Mesenteric fat pad (tissue), 1 donor: ENCODE measurements around the gene INCA1. TPM values are rescaled to one million over a fixed set of nuclear protein-coding genes. Genes with fewer than 3 reads are reported as not detected.

Source experiments
- DNase-seq: peaks from one replicate; pipeline ENCODE4 v3.0.0-alpha.2; 2020; ENCODE audit warnings: low spot score
- total RNA-seq: library from RNA; stranded (reverse); fragmentation: NEBNext Ultra II Directional; extraction: Animal tissue kit (Norgen Biotek cat#: 25700); gene quantifications from one replicate; pipeline ENCODE4 v1.2.1, GENCODE V29; 2021
- donor health status: DM: yes; HTN: yes; CAD: no.

INCA1 gene
- total RNA-seq, 1 donor from 2014 or later, result 0.71 TPM

GRCh38 chr17:5011928-5012327, 14.6 kb upstream of the INCA1 start:
- no peak for DNase-seq

GRCh38 chr17:5003214-5003867, 6.0 kb upstream of the INCA1 start:
- DNase-seq, result no peak

DNA sequence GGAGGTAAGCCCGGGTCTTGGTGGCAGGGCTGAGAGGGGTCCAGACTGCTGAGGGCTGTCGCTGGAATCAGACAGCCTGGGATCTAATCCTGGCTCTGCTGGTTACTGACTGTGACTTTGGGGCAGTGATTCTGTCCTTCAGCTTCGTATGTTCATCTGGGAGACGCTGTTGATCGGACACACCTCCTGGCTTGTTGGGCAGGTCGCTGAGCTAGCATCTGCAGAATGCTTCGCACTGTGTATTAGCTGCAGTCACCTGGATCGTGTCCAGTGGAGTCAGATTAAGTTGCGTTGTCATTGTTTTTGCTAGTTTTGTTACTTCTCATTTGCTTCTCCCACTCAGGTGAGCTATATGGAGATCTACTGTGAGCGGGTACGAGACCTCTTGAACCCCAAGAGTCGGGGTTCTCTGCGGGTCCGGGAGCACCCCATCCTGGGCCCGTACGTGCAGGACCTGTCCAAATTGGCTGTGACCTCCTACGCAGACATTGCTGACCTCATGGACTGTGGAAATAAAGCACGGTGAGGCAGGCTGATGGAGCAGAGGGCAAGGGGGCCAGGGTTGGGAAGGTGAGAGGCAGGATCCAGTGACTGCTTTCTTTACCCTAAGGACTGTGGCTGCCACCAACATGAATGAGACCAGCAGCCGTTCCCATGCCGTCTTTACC, 4.9 kb upstream of the INCA1 start:
- DNase-seq, result no peak

DNA sequence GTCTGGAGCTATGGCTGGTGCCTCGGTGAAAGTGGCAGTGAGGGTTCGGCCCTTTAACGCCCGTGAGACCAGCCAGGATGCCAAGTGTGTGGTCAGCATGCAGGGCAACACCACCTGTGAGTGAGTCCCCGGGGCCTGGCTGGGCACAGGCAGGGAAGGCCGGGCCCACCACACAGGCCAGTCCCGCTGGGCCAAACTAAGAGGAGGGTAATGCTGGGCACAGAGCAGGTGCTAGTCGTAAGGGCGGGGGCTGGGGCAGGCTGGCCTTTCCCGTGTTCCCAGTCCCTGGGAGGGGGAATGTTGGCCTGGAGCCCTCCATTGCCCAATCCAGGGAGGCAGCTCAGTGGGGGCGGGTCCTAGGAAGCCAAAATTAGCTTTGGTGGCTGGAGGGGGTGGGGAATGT, 2.9 kb upstream of the INCA1 start:
- DNase-seq, result no peak

GRCh38 chr17:4999430-5000093, 2.2 kb upstream of the INCA1 start:
- DNase-seq, result no peak

- DNase-seq, result no peak
These were observed 1.6 kb upstream of the INCA1 start for GRCh38 chr17:4998732-4999429.

GRCh38 chr17:4998027-4998731, 857 bp upstream of the INCA1 start:
- peak; percentile 92 for DNase-seq

- DNase-seq, result no peak
These were observed 3.2 kb downstream of the INCA1 start for GRCh38 chr17:4994081-4994595.

- DNase-seq, result peak; percentile 92
These were observed 9.4 kb downstream of the INCA1 start for GRCh38 chr17:4987767-4988567.

GRCh38 chr17:4986951-4987766, 10.2 kb downstream of the INCA1 start, which contains the start of gene CAMTA2:
CAMTA2 (minus strand) TSS chr17:4987675; CDS start chr17:4986222, 1,453 bp downstream.
- peak; percentile 96 for DNase-seq

GRCh38 chr17:4986403-4986802, 10.9 kb downstream of the INCA1 start:
- no peak for DNase-seq

GRCh38 chr17:4982305-4982704, 15.0 kb downstream of the INCA1 start:
- DNase-seq, result no peak

GRCh38 chr17:4980644-4981216, 16.6 kb downstream of the INCA1 start:
- no peak for DNase-seq

- no peak for DNase-seq
These were observed 18.6 kb downstream of the INCA1 start for GRCh38 chr17:4978726-4979125.

DNA sequence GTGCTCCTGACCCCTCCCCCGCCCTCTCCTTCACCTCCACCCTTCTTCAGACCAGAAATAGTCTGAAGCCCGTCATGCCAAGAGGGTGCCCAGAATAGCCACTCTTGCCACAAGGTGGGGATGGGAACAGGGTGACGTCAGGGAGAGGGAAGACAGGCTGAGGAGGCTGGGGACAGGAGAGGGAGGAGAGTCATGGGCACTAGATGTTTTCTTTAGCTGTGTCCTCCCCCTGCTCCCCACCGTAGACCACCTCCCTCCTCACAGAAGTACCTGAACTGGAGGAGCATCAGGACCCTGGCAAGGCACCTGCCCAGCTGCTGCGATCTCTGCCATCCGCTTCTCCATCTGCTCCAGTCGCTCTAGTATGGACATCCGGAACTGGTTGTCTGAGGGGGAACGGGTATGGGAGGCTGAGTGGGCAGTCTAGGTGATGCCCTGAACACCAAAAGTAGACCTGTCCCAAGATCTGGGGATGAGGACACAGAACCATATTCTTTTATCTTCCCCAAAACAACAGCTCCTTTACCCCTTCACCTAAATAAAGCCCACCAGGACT, 23.1 kb downstream of the INCA1 start:
- DNase-seq, result no peak

DNA sequence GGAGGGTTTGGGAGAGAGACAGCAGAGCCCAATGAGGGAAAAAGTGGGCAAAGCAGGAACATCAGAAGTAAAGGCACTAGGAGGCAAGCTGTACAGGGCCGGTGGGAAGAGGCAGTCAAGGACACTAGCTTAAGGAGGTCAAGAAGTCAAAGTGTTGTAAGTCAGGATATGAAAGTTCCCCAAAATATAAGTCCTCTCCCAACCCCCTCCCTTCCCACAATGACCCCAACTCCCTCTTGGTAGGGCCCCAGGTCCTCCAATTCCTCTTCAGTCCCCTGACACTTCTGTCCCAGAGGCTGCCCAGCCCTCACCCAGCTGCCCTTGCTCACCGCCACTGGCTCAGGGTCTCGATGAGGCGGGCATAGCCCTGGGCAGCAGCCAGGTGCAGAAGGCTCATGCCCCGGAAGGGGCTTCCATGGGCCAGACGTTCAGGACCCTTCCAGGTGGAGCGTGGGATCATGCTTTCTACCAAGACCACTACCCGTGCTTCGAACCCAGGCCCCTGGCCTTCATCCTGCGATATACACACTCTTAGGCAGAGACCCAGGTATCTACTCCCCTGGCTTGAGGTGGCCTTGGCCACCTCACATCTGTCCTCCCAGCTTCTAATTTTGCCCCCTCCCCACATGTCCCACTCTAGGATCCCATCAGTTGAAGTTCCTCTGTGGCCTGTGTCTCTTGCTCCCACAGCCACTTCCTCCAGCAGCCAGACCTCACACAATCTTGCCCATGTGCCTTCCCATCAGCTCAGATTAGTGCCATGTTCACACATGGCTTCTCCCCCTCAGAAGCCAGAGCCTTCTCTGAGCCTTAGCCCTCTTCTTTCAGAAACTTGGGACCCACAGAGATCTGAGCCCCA, 23.8 kb downstream of the INCA1 start:
- no peak for DNase-seq

GRCh38 chr17:4972752-4973151, 24.6 kb downstream of the INCA1 start:
- no peak for DNase-seq

DNA sequence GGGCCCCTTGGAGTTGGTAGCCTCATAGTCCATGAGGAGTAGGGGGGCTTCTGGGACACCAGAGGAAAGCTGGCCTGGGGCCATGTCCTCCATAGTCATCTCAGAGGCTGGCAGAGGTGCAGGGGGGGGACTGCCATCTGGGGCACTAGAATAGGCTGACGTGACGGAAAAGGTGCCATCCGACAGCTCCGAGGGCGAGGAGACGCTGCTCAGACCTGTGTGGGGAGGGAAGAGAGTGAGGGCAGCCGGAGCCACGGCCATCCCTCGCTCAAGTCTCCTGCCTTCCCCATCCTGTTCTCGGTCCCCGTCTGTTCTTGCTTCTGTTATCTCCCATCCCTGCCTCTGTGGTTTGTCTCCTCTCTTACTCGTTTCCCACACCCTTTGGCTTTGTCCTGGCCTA, 25.0 kb downstream of the INCA1 start:
- no peak for DNase-seq
